HepG2 (cell line): ENCODE data around the gene ATP5MC2. TPM values are rescaled to one million over a fixed set of nuclear protein-coding genes. Genes with fewer than 3 reads are reported as not detected.

Source experiments
- ATAC-seq: fragments of 200-7000 bp; cut with Tn5 transposase; 3 replicates; pipeline ENCODE4 v1.9.1; 2020; ENCODE audit warnings: mild to moderate bottlenecking, moderate library complexity
- BruUV-seq: library from RNA; stranded (reverse); fragments of 400-500 nt; replicated peaks from 2 replicates; lab custom pipeline; 2021; lab: Mats Ljungman, UMichigan
- CTCF ChIA-PET: fragments of 300-600 bp; formaldehyde crosslinking; extraction: SDS; loops from one replicate; lab custom pipeline; 2021; ENCODE audit warnings: low total read pairs, inconsistent platforms, low intra/inter-chr PET ratio; lab: Yijun Ruan, JAX
- POLR2A ChIA-PET: fragments of 350-600 bp; sonication (Branson Sonifier 250); formaldehyde crosslinking; loops from one replicate; lab custom pipeline; 2020; ENCODE audit warnings: antibody characterized with exemption, inconsistent platforms; lab: Yijun Ruan, JAX
- DNase-seq: peaks from one replicate; pipeline ENCODE4 v3.0.0-alpha.2; 2015; ENCODE audit warnings: low spot score
- FAIRE-seq: peaks from 3 replicates; lab custom pipeline; 2011; peaks lifted over from hg19 to GRCh38; lab: Jason Lieb, UNC
- H2AFZ ChIP-seq: one replicate; pipeline ENCODE4 v1.6.1; 2011; ENCODE audit warnings: low read length, inconsistent platforms
- H3K27ac ChIP-seq: fragments of 300-600 bp; 3 replicates; pipeline ENCODE4 v1.8.0; 2011; ENCODE audit warnings: mixed run types, mild to moderate bottlenecking, mixed read lengths, low read length, inconsistent platforms; ENCODE audit not compliant: insufficient read depth; ENCODE audit errors: extremely low read length
- H3K27me3 ChIP-seq, 2 experiments: fragments of 200-600 bp in 1 of 2; 2 replicates in 1 of 2; 3 replicates in 1 of 2; pipeline versions ENCODE4 v1.6.0 to v1.8.0; 2011; ENCODE audit warnings: low read length in 2 of 2, mild to moderate bottlenecking in 2 of 2, moderate library complexity in 2 of 2, inconsistent platforms in 1 of 2; ENCODE audit not compliant: insufficient read depth in 2 of 2, control insufficient read depth in 1 of 2
- H3K36me3 ChIP-seq, 2 experiments: fragments of 200-600 bp in 1 of 2; replicated peaks in 1 of 2; 2 replicates in 1 of 2; 3 replicates in 1 of 2; pipeline versions ENCODE4 v1.5.1 to v1.8.0; 2011; ENCODE audit warnings: low read length in 2 of 2, inconsistent platforms in 1 of 2; ENCODE audit not compliant: insufficient read depth in 2 of 2, control insufficient read depth in 1 of 2
- H3K4me1 ChIP-seq: 2 replicates; pipeline ENCODE4 v1.5.1; 2012; ENCODE audit warnings: low read length, inconsistent platforms; ENCODE audit not compliant: insufficient read depth
- H3K4me2 ChIP-seq: 2 replicates; pipeline ENCODE4 v1.6.0; 2011; ENCODE audit warnings: low read depth, low read length, inconsistent platforms
- H3K4me3 ChIP-seq, 3 experiments: fragments of 200-600 bp in 1 of 3; sonication (generic), shearing (Covaris generic) in 1 of 3; replicated peaks in 1 of 3; 2 replicates each; pipeline ENCODE4 v1.5.1; 2011 to 2016; ENCODE audit warnings: low read length in 3 of 3, inconsistent platforms in 2 of 3, low read depth in 2 of 3, mild to moderate bottlenecking in 2 of 3, control low read depth in 1 of 3, mixed read lengths in 1 of 3; ENCODE audit not compliant: insufficient read depth in 1 of 3
- H3K79me2 ChIP-seq: one replicate; pipeline ENCODE4 v1.6.1; 2011; ENCODE audit warnings: low read length, inconsistent platforms; ENCODE audit not compliant: insufficient read depth
- H3K9ac ChIP-seq: 2 replicates; pipeline ENCODE4 v1.6.0; 2011; ENCODE audit warnings: mild to moderate bottlenecking, low read depth, low read length, inconsistent platforms; ENCODE audit not compliant: insufficient read depth
- H3K9me3 ChIP-seq: 2 replicates; pipeline ENCODE4 v1.5.1; 2012; ENCODE audit warnings: mild to moderate bottlenecking, low read length
- H4K20me1 ChIP-seq: 2 replicates; pipeline ENCODE4 v1.6.0; 2011; ENCODE audit warnings: inconsistent platforms, mild to moderate bottlenecking, low read length, moderate library complexity; ENCODE audit not compliant: insufficient read depth
- JDP2 ChIP-seq: sonication (generic); formaldehyde crosslinking; IDR thresholded peaks from 2 replicates; pipeline ENCODE4 v1.8.1; 2022; ENCODE audit warnings: missing genetic modification reagents, borderline replicate concordance
- KDM3A ChIP-seq: IDR thresholded peaks from 2 replicates; pipeline ENCODE4 v1.6.1; 2018; ENCODE audit warnings: low read depth, missing compliant biosample characterization
- NFIB ChIP-seq: sonication (generic); formaldehyde crosslinking; IDR thresholded peaks from 2 replicates; pipeline ENCODE4 v1.9.0; 2021; ENCODE audit warnings: missing genetic modification reagents, mild to moderate bottlenecking, borderline replicate concordance
- ZC3H13 ChIP-seq: sonication (generic); formaldehyde crosslinking; IDR thresholded peaks from 2 replicates; pipeline ENCODE4 v1.8.1; 2023; ENCODE audit warnings: mild to moderate bottlenecking, missing genetic modification reagents, moderate library complexity
- ZNF121 ChIP-seq: sonication (generic); formaldehyde crosslinking; IDR thresholded peaks from 2 replicates; pipeline ENCODE4 v1.5.0; 2020; ENCODE audit warnings: mild to moderate bottlenecking, missing genetic modification reagents
- ZSCAN12 ChIP-seq: sonication (generic); formaldehyde crosslinking; IDR thresholded peaks from 2 replicates; pipeline ENCODE4 v1.9.0; 2021; ENCODE audit warnings: mild to moderate bottlenecking, missing genetic modification reagents
- ZSCAN30 ChIP-seq: sonication (generic); formaldehyde crosslinking; IDR thresholded peaks from 2 replicates; pipeline ENCODE4 v1.5.0; 2020; ENCODE audit warnings: mild to moderate bottlenecking, missing genetic modification reagents
- WGBS: methylation state at CpG from one replicate; pipeline ENCODE4 v1.1.6; 2017; ENCODE audit warnings: low lambda C conversion rate; 5-methylcytosine and 5-hydroxymethylcytosine counted together
- in situ Hi-C: cut with HindIII; loops from 2 replicates; pipeline ENCODE4 v1.10.0; 2017; ENCODE audit warnings: low pct_unique_long_range_greater_than_20kb; ENCODE audit not compliant: extremely low pct_ligation_motif_present
- intact Hi-C: fragments of 100-400 bp; cut with micrococcal nuclease; formaldehyde crosslinking; loops from one replicate; pipeline ENCODE4 v1.10.0; 2022; ENCODE audit not compliant: unreplicated experiment
- polyA plus RNA-seq, 8 experiments: library from polyadenylated mRNA; depleted of rRNA in 3 of 8; stranded (reverse) in 7 of 8; unstranded in 1 of 8; fragments of >200 nt; fragmentation: Illumina TruSeq in 4 of 8; extraction: Trizol in 4 of 8; gene quantifications; 2 replicates each; pipeline versions ENCODE4 v1.2.1 to v1.2.3, GENCODE V29; 2011 to 2016; ENCODE audit warnings: low read depth in 4 of 8, missing spikeins in 1 of 8, mixed read lengths in 1 of 8; ENCODE audit not compliant: insufficient read depth in 1 of 8
- total RNA-seq, 5 experiments: library from RNA; depleted of rRNA; stranded (reverse); fragments of >200 nt; fragmentation: Illumina TruSeq; extraction: Trizol; gene quantifications; 2 replicates each; pipeline ENCODE4 v1.2.3, GENCODE V29; 2016; ENCODE audit warnings: low read depth in 1 of 5
- TF ChIP-seq, protein P1 (sequence below): IDR thresholded peaks from 2 replicates; pipeline ENCODE4 v1.6.1; 2016
- TF ChIP-seq, protein P2 (sequence below): sonication (generic); formaldehyde crosslinking; IDR thresholded peaks from 2 replicates; pipeline ENCODE4 v1.4.0; 2020; ENCODE audit warnings: missing genetic modification reagents
- TF ChIP-seq, protein P3 (sequence below): sonication (generic); formaldehyde crosslinking; IDR thresholded peaks from 2 replicates; pipeline ENCODE4 v1.4.0; 2020; ENCODE audit warnings: missing genetic modification reagents, borderline replicate concordance

Gene ATP5MC2
- total and polyA plus RNA-seq, 2 of the 13 experiments (the other 11 are each of a cell fraction or from before 2014, with no cell fraction given) = 230 to 257 TPM

DNA sequence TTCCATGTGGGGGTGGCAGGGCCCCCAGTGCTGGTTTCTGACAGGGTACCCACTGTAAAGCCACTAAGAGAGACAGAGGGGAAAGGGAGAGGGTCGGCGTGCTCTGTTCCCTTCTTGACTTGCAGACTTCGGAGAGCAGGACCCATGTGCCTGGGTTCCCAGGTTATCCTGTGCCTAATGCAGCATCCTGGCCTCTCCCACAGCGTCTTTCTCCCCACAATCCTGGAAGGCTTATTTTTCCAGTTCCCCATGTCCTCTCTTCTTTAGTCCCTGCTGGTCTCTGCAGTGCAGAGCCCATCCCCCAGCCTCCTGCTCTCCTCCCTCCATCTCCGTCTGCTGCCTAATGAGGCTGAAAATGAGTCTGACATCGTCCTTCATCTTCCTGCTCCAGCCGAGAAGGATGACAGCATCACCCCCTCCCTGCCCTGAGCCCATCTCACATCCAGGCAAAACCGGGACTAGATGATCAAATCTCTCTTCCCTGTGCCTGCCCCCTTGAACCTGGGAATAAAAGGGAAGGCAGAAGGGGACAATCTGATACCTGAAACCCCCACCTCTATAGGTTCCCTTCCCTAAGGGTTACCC lies 36.3 kb upstream of the ATP5MC2 start:
- peaks cover 0 to 19% of the 10 kb centered on the region in 2 experiments; a peak in 2 of 5 replicates for H3K27me3 ChIP-seq
- no peak for ATAC-seq
- ChIA-PET POLR2A (no interaction called here), CTCF (no interaction called here)
- TF ChIP-seq ZSCAN30 (CRISPR knock-in tag) (no peak), NFIB (no peak), ZSCAN12 (no peak), ZNF121 (no peak), JDP2 (CRISPR knock-in tag) (no peak), ZC3H13 (CRISPR knock-in tag) (no peak), KDM3A (CRISPR knock-in tag) (no peak)
- TF ChIP-seq, protein P1, sequence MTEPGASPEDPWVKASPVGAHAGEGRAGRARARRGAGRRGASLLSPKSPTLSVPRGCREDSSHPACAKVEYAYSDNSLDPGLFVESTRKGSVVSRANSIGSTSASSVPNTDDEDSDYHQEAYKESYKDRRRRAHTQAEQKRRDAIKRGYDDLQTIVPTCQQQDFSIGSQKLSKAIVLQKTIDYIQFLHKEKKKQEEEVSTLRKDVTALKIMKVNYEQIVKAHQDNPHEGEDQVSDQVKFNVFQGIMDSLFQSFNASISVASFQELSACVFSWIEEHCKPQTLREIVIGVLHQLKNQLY (CRISPR knock-in tag) = no peak
- TF ChIP-seq, protein P2, sequence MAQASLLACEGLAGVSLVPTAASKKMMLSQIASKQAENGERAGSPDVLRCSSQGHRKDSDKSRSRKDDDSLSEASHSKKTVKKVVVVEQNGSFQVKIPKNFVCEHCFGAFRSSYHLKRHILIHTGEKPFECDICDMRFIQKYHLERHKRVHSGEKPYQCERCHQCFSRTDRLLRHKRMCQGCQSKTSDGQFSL (CRISPR knock-in tag) = no peak
- TF ChIP-seq, protein P3, sequence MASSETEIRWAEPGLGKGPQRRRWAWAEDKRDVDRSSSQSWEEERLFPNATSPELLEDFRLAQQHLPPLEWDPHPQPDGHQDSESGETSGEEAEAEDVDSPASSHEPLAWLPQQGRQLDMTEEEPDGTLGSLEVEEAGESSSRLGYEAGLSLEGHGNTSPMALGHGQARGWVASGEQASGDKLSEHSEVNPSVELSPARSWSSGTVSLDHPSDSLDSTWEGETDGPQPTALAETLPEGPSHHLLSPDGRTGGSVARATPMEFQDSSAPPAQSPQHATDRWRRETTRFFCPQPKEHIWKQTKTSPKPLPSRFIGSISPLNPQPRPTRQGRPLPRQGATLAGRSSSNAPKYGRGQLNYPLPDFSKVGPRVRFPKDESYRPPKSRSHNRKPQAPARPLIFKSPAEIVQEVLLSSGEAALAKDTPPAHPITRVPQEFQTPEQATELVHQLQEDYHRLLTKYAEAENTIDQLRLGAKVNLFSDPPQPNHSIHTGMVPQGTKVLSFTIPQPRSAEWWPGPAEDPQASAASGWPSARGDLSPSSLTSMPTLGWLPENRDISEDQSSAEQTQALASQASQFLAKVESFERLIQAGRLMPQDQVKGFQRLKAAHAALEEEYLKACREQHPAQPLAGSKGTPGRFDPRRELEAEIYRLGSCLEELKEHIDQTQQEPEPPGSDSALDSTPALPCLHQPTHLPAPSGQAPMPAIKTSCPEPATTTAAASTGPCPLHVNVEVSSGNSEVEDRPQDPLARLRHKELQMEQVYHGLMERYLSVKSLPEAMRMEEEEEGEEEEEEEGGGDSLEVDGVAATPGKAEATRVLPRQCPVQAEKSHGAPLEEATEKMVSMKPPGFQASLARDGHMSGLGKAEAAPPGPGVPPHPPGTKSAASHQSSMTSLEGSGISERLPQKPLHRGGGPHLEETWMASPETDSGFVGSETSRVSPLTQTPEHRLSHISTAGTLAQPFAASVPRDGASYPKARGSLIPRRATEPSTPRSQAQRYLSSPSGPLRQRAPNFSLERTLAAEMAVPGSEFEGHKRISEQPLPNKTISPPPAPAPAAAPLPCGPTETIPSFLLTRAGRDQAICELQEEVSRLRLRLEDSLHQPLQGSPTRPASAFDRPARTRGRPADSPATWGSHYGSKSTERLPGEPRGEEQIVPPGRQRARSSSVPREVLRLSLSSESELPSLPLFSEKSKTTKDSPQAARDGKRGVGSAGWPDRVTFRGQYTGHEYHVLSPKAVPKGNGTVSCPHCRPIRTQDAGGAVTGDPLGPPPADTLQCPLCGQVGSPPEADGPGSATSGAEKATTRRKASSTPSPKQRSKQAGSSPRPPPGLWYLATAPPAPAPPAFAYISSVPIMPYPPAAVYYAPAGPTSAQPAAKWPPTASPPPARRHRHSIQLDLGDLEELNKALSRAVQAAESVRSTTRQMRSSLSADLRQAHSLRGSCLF (CRISPR knock-in tag) = no peak
- no peaks in the 10 kb centered on the region for H3K9me3 ChIP-seq
- in situ Hi-C loops = no loop called here
- H3K27ac ChIP-seq = no peak overlapping the region
- H3K4me1 ChIP-seq = no peaks in the 10 kb centered on the region
- no peak overlapping the region for H3K4me2 ChIP-seq
- 47% methylated on average over 8 of the region's 8 CpGs for WGBS
- H3K36me3 ChIP-seq = no peaks in the 10 kb centered on the region; a peak in 2 of 5 replicates
- FAIRE-seq = no peak
- no peak overlapping the region for H3K9ac ChIP-seq
- H3K79me2 ChIP-seq = no peaks in the 10 kb centered on the region
- no peak for DNase-seq
- intact Hi-C loops = no loop called here
- H2AFZ ChIP-seq = no peak overlapping the region
- H3K4me3 ChIP-seq = no peak overlapping the region
- H4K20me1 ChIP-seq = no peaks in the 10 kb centered on the region
- no TSS peak for BruUV-seq
